ENCODE results near the gene COPZ2. TPM values are rescaled to one million over a fixed set of nuclear protein-coding genes. Genes with fewer than 3 reads are reported as not detected.
A peak's percentile ranks its signal among the peaks of the same experiment; 100 is the strongest.

COPZ2 gene
- total RNA-seq, 2 donors from 2014 or later, result 7.0 to 43.5 TPM

DNA sequence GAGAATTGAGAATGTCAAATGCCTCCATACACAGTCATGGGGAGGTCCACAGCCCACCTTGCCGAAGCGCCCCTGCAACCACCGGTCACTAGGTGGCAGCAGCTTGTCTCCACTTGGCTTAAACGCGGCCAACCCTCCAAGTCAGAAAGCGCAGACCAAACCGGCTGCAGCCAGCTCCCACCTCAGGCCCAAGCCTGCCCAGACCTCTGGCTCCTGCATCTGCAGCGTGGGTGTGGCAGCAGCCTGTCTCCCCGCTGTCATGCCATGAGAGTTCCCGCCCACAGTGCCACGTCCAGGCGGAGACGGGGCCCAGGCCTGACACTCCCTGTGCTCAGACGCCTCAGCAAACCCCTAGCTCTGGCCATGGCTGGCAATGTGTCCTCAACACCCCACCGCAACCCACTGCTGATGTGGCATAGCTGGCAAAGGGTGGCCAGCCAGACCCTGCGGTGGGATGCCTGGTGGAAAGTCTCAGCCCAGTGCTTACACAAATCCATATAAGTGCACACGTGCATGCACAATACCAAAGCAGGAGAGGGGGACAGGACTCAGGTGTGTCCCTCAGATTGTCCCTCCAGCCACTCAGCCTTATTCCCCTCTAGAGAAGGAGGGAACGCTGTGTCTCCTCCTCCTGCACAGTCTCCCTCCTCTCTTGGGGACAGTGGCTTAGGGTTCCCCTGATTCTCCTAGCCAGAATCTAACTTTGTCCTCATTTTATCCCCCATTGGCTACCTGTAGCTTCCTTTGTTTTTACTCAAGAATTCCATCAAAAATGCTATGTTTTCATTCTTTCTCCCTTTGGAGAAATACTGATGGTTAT lies 10.9 kb downstream of the COPZ2 start:
- no peaks in the 10 kb centered on the region for H3K36me3 ChIP-seq (replicated peaks in 1 of 2; ENCODE audit: insufficient read depth in 1 of 2, low read depth in 2 of 2)
- H3K9me3 ChIP-seq, result no peaks in the 10 kb centered on the region
- ATAC-seq, result peak; percentile 28
- TF ChIP-seq, protein P1, sequence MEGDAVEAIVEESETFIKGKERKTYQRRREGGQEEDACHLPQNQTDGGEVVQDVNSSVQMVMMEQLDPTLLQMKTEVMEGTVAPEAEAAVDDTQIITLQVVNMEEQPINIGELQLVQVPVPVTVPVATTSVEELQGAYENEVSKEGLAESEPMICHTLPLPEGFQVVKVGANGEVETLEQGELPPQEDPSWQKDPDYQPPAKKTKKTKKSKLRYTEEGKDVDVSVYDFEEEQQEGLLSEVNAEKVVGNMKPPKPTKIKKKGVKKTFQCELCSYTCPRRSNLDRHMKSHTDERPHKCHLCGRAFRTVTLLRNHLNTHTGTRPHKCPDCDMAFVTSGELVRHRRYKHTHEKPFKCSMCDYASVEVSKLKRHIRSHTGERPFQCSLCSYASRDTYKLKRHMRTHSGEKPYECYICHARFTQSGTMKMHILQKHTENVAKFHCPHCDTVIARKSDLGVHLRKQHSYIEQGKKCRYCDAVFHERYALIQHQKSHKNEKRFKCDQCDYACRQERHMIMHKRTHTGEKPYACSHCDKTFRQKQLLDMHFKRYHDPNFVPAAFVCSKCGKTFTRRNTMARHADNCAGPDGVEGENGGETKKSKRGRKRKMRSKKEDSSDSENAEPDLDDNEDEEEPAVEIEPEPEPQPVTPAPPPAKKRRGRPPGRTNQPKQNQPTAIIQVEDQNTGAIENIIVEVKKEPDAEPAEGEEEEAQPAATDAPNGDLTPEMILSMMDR (IDR thresholded peaks at IDR 0.05), result peak; percentile 76 to 89 (median 81)
- TF ChIP-seq POLR2A (IDR thresholded peaks at IDR 0.05), result no peak
- H3K27me3 ChIP-seq, result no peaks in the 10 kb centered on the region
- H3K4me1 ChIP-seq, result peaks cover 37% of the 10 kb centered on the region
- no peak overlapping the region for H3K27ac ChIP-seq
- no peak overlapping the region for H3K4me3 ChIP-seq
- WGBS, 2 donors, result 25 to 27% methylated on average over 11 to 17 of the region's 18 CpGs
- intact Hi-C loops (cut with DNase I), result loop anchor here (5.0 kb wide), 1 partner anchor 101 kb away; no protein-coding TSS in a partner anchor
- peak; percentile 79 to 85 (median 85) for DNase-seq

DNA sequence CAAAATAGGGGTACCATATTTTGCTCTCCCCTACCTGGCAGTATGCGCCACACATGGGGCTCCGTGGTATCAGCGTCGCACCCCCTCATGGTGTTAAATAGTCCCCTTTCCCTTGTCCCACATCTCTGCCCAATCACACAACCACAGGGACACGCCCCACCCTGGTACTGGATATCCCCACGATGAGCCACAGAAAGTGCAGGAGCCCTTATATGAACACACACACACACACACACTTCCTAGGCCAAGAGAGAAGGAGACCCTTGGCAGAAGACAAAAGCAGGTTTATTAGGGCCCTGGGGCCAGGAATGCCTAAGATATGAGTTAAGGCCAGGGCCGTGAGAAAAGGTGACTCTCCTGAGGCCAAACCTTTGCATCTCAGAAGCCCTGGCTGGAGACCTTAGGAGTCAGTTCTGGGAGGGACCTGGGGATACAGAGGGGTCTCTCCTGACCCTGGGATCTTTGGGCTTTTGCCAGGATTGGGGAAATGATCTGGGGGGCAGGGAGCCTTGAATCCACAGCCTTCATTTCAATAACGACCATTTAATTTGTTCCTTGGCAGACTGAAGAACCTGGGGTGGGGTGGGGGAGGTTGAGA lies 11.6 kb downstream of the COPZ2 start:
- no peak overlapping the region for H3K4me3 ChIP-seq
- no peaks in the 10 kb centered on the region for H3K27me3 ChIP-seq
- H3K9me3 ChIP-seq, result no peaks in the 10 kb centered on the region
- TF ChIP-seq POLR2A (IDR thresholded peaks at IDR 0.05), result no peak
- TF ChIP-seq, protein P1 (IDR thresholded peaks at IDR 0.05), result no peak
- peaks cover 37% of the 10 kb centered on the region for H3K4me1 ChIP-seq
- no peaks in the 10 kb centered on the region for H3K36me3 ChIP-seq (replicated peaks in 1 of 2; ENCODE audit: insufficient read depth in 1 of 2, low read depth in 2 of 2)
- 28 to 29% methylated on average over 8 of the region's 8 CpGs for WGBS, 2 donors
- DNase-seq, result peak in 2 of 4 donors; percentile 14 to 19
- intact Hi-C loops (cut with DNase I), result loop anchor here (5.0 kb wide), 1 partner anchor 101 kb away; no protein-coding TSS in a partner anchor
- no peak for ATAC-seq
- peak overlapping the region in 3 of 4 donors; percentile 30 to 64 (median 63) for H3K27ac ChIP-seq

DNA sequence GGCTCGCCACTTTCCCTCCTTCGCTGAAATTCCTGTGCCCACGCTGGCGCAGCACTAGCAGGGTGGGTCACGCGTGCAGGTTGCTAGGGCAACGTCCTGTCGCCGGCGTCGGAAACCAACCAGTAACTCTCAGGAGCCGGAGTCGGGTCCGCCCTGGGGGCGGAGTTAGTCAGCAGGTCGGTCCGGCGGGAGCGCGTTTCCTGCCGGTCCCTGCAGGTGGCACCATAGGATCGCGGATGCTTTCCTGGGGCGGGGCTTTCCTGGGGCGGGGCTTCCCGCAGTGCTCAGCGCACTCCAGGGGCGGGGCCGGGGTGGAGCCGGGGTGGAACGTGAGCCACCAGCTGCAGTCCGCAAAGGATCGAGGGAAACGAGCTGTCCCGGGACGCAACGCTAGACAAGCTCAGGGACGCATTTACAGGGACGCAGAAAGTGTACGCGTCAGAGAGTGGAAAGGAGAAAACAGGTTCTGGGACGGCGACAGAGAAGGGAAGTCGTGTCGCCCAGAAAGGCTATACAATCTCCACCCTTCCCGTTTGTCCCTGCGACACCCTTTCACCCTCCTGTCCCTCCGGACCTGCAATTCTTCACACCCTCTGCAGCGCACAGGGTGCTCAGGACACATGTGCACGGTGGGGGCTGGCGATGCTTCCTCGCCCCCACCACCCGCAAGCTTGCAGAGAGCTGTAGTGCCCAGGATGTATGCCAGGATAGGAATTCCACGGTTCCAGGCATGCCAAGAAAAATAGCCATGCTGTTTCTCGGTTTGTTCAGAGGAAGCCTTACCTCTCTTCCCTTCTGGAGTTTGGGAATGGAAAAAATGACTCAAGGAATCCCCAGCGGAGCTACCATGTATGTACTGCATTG lies 12.3 kb downstream of the COPZ2 start:
- peak overlapping the region in 3 of 4 donors; percentile 30 to 64 (median 63) for H3K27ac ChIP-seq
- H3K4me1 ChIP-seq, result peaks cover 37% of the 10 kb centered on the region
- no peaks in the 10 kb centered on the region for H3K27me3 ChIP-seq
- WGBS, 2 donors, result 1% methylated on average over 31 to 54 of the region's 56 CpGs
- H3K36me3 ChIP-seq (replicated peaks in 1 of 2; ENCODE audit: insufficient read depth in 1 of 2, low read depth in 2 of 2), result no peaks in the 10 kb centered on the region
- no peaks in the 10 kb centered on the region for H3K9me3 ChIP-seq
- peak; percentile 89 for ATAC-seq
- TF ChIP-seq, protein P1 (IDR thresholded peaks at IDR 0.05), result peak; percentile 81 to 96 (median 92)
- TF ChIP-seq POLR2A (IDR thresholded peaks at IDR 0.05), result peak in 2 of 3 donors; percentile 35 to 39
- intact Hi-C loops (cut with DNase I), result loop anchor here (5.0 kb wide), 1 partner anchor 102 kb away; no protein-coding TSS in a partner anchor
- H3K4me3 ChIP-seq, result no peak overlapping the region
- peak; percentile 98 to 99 (median 98) for DNase-seq

DNA sequence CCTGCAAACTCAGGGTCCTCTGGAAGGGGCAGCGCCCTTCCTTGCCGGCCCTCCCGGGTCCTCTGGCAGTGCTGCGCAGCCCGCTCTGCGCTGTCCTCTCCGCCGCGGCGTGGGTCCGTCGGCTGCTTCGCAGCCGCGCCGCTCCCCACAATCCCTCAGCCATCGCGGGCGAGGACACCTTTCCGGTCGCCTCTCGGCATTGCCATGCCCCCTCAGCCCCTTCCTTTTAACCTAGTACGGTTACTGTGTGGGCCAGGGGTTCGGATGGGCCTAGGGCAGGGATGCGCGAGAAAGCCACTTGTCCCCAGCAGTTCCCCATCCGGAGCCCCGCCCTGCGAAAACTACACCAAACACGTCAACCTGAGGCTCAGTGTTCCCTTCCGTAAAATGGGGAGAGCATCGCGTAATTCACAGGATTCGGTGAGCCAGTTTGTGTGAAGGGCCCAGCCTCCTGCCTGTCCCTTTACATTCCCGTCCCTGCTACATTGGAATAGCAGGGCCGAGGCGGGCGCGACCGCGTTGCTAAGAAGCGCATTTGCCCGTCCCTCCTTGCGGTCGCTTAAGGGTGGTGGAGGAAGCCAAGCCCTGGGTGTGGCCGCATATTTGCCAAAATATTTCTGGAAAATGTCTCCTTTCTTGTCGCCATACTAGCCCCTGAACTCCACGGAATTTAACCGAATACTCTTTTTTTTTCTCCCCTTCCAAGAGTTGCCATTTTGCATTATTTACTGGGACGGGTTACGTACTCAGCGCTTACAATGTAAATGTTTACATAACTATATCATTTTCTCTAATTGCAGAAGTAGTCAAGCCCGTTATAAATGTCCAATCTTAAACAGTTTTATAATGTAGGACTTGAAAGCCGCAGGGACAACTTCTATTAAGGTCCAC lies 13.2 kb downstream of the COPZ2 start:
- Histone ChIP-seq H3K36me3 (replicated peaks in 1 of 2; ENCODE audit: insufficient read depth in 1 of 2, low read depth in 2 of 2) (no peaks in the 10 kb centered on the region), H3K4me1 (peaks cover 37% of the 10 kb centered on the region), H3K4me3 (no peak overlapping the region), H3K27me3 (no peaks in the 10 kb centered on the region), H3K27ac (peak overlapping the region; percentile 56 to 84 (median 78)), H3K9me3 (no peaks in the 10 kb centered on the region)
- TF ChIP-seq, protein P1 (IDR thresholded peaks at IDR 0.05), result peak in 1 of 7 experiments; percentile 2
- TF ChIP-seq POLR2A (IDR thresholded peaks at IDR 0.05), result no peak
- intact Hi-C loops (cut with DNase I), result loop anchor here (5.0 kb wide), 1 partner anchor 103 kb away; no protein-coding TSS in a partner anchor
- DNase-seq, result peak; percentile 29 to 41 (median 34)
- 2 to 3% methylated on average over 24 to 54 of the region's 54 CpGs for WGBS, 2 donors
- ATAC-seq, result peak; percentile 2
